Posterior vena cava (tissue), 2 donors: ENCODE data around the gene GLG1. TPM values are rescaled to one million over a fixed set of nuclear protein-coding genes. Genes with fewer than 3 reads are reported as not detected.
"Not testable (repeated sequence)": the region's sequence is repeated elsewhere in the genome, so short reads cannot be mapped to it uniquely, and the experiment has no call there.

Source experiments
- DNase-seq: peaks from one replicate; pipeline ENCODE4 v3.0.0-alpha.2; 2020; ENCODE audit warnings: low spot score
- intact Hi-C, 2 donors: fragments of 100-400 bp; cut with DNase I; formaldehyde crosslinking; loops; one replicate each; pipeline versions ENCODE4 v1.14.1 to v1.14.2; 2022 to 2023
- total RNA-seq, 2 donors: library from RNA; stranded (reverse); fragmentation: NEBNext Ultra II Directional; extraction: Animal tissue kit (Norgen Biotek cat#: 25700); gene quantifications; one replicate each; pipeline ENCODE4 v1.2.1, GENCODE V29; 2021
- donor health status: DM: yes; HTN: yes; CAD: no.
- donor health status: DM: yes; HTN: yes; CAD: no.

Gene GLG1
- total RNA-seq, 2 donors from 2014 or later: 101 to 143 TPM

DNA sequence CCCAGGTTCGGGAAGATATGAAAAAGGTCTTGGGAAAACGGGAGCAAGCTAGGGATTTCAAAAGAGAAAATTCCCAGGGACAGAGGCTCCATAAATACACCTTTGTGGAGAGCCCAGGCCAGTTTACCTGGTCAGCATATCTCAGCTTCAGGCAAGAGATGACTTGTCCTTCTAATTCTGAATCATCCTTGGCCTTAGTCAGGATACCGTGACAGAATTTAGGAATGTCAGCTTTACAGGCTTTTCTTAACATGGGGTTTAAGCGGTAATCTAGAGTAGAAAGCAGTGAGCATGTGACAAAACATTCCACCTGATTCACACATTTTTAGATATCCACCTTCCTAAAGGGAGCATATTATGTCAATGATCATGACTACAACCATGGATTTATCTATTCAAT, 144.6 kb downstream of the GLG1 start:
- no peak for DNase-seq
- intact Hi-C loops: loop anchor here in 1 of 2 donors (10.0 kb wide), 1 partner anchor 162 kb away; no protein-coding TSS in a partner anchor

GRCh38 chr16:74461826-74462225, 145.1 kb downstream of the GLG1 start:
- intact Hi-C loops: loop anchor here in 1 of 2 donors (10.0 kb wide), 1 partner anchor 163 kb away; no protein-coding TSS in a partner anchor
- no peak for DNase-seq

- intact Hi-C loops: loop anchor here in 1 of 2 donors (10.0 kb wide), 1 partner anchor 164 kb away; no protein-coding TSS in a partner anchor
Observed at GRCh38 chr16:74460542-74460941, 146.4 kb downstream of the GLG1 start.

DNA sequence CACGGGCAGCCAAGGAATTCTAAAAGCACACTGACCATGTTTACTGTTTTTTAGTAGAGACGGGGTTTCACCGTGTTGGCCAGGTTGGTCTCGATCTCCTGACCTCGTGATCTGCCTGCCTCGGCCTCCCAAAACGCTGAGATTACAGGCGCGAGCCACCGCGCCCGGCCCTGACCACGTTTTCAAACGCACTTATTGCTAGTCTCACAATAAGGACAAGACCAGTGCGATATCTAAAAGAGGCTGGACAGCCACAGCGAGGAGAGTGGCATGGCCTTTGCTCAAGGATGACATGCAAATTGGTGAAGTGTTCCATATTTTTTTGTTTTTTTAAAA, 150.7 kb downstream of the GLG1 start:
- intact Hi-C loops: no loop called here
- no peak for DNase-seq

More at GRCh38 chr16:74460542-74460941, 146.4 kb downstream of the GLG1 start:
- DNase-seq: no peak

- DNase-seq: no peak
- intact Hi-C loops: no loop called here
Observed at GRCh38 chr16:74455619-74456289, 151.2 kb downstream of the GLG1 start.

DNA sequence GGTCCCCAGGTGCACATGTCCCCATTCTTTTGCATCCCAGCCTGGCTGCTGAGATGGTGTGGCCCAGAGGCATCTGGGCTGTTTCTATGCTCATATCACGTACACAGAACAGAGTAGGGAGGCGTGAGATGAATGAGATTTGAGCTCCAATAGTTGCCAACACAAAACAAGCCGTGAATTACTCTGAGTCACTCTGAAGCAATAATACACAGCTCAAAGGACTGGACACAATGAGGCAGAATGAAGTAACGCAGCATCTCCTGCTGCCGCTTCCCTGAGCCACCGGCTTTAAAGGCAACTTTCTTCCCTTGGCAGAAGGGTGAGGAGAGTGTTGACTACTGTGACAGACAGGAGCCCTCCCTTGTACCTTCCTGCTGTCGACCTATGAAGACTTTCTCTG, 151.7 kb downstream of the GLG1 start:
- intact Hi-C loops: no loop called here

DNA sequence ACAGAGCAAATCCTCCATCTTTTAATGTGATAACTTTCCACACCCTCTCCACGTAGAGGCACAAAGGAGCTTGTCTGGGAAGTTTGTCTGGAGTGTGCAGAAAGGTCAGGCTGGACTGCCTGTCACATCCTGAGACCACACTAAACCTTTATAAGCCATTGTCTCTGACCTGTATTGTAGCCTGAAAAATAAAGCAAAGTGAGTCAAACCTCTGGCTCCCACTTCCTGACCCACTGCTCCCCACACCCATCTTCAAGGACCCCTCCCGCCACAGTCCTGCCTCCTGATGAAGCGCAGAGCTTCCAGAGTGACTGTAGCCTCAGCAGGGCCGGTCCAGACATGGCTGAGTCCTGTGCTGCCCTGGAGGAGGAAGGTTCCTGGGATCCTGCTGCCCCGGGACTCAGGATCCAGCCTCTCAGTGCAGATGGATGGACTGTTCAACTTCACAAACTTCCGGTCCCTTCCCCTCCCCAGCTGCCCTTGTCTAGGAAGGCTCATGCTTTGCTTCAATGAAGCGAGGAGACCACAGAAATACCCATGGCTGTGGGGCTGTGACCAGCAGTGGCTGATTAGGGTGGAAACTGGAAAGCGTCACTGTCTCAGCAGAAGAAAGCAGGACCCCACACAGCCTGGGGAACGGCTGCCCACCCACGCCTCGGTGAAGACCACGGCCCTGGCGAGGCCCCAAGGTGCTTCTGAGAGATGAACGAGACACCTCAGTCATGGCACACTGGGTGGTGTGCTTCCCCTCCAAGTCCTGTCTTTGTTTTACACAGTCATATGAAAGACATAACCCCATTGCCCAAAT, 154.8 kb downstream of the GLG1 start:
- no peak for DNase-seq
- intact Hi-C loops: no loop called here

More for the DNA sequence above, 151.7 kb downstream of the GLG1 start:
- DNase-seq: no peak

GRCh38 chr16:74450967-74451760, 155.8 kb downstream of the GLG1 start:
- intact Hi-C loops: no loop called here
- peak; percentile 56 for DNase-seq

GRCh38 chr16:74450236-74450635, 156.7 kb downstream of the GLG1 start:
- DNase-seq: peak; percentile 29
- intact Hi-C loops: no loop called here

DNA sequence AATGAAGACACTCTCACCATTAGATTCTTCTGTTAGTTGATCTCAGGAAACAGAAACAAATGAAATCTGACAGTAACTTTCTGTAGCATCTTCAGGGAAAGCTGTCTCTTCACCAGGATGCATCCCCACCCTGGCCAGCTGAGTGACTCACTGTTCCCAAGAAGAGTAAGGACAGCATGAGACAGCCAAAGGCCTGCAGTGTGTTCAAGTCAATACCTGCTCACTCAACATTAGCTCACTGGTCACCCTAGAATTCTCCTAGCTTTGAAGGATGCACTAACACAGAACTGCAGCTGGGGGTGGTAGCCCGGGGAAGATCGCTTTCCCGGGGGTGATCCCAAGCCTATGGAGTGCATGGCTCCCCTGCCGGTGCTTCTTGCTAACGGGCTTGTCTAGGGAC, 157.4 kb downstream of the GLG1 start:
- peak; percentile 83 for DNase-seq
- intact Hi-C loops: no loop called here

DNA sequence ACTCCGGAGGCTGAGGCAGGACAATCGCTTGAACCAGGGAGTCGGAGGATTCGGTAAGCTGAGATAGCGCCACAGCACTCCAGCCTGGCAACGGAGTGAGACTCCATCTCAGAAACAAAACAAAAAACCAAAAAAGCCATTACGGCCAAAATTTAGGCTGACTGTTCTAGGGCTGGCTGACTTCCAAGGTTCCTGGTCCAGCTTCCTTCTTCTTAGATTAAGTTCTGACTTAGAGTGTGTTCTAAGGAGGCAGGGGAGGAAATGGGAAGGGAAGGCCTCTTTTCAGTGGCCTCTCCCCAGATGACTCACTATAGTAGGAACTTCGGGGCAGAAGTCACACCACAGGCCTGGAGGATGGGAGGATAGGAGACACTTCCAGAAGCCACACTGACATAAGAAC, 157.9 kb downstream of the GLG1 start:
- intact Hi-C loops: no loop called here
- DNase-seq: peak; percentile 91

DNA sequence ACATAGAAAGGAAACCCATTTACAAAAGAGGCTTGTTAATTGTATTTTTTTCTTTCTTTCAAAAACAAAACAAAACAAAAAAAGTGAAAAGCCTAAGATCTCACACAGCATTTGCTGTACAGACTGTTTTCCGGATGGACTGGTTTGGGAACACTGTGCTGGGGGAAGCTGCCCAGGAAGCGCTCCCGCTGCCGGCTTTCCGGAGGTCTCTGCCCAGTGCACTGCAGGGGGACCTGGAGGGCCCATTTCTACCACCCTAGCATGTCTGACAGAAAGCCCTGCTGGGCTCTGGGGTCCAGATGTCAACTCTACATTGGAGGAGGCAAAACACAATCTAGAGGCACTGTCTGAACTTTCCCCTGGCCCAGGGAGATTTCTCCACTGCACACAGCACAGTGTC, 159.3 kb downstream of the GLG1 start:
- intact Hi-C loops: no loop called here
- peak; percentile 73 for DNase-seq

GRCh38 chr16:74446866-74447265, 160.0 kb downstream of the GLG1 start:
- intact Hi-C loops: no loop called here
- DNase-seq: peak; percentile 55

DNA sequence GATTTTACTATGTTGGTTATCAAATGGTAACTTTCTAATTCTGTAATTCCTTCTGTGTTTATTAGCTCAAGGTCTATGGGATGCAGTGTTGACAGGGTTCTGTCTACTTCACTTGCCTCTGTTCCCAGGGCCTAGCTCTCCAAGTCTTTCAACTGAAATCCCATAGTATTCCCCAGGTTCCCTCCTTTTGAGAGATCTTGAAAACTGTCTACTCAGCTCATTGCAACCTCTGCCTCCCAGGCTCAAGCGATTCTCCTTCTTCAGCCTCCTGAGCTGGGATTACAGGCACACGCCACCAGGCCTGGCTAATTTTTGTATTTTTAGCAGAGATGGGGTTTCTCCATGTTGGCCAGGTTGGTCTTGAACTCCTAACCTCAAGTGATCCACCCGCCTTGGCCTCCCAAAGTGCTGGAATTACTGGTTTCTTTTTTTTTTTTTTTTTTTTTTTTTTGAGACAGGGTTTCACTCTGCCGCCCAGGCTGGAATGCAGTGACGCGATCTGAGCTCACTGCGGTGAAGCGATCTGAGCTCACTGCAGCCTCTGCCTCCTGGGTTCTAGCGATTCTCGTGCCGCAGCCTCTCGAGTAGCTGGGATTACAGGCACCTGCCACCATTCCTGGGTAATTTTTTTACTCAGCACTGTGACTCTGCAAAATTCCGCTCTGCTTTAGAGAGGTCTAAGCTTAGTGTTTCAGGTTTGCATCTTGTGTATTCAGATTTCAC, 163.1 kb downstream of the GLG1 start:
- DNase-seq: peak; percentile 9
- intact Hi-C loops: not testable (repeated sequence)

DNA sequence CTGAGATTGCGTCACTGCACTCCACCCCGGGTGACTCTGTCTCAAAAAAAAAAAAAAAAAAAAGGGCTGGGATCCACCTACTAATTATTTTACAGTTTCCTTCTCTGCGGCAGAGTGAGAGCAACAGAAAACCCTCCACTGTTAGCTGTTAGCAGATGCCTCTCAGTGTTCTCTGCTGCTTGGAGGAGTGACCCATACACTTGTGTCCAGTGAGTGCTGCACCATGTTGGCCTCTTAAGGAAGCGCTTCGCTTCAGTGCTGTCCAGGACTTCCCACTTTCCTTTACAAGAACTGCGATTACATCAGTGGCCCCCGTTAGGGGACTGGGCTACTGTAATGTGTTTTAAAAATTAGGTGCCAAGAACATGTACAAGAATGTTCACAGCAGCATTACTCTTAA, 167.2 kb downstream of the GLG1 start:
- peak; percentile 29 for DNase-seq
- intact Hi-C loops: no loop called here

DNA sequence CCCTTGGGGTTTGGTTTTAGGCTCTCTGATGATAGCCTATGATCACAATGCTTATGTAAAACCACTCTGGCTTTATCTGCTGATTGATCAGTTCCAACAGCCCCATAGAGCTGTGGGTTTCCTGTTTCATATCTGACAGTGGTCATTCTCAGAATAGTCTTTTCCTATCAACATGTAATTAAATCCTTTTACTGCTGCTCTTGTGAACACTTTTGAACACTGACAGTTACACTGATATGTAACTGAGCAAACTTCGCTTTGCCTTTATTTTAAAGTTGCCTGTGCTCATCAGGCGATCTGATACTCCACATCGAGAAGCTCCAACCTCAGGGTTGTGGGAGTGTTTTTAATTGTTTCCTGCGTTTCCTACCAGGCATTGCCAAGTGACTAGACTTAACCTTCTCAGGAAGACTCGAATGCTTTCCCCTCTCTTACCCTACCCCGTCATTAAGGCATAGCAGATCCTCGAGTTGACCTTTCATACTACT, 168.4 kb downstream of the GLG1 start:
- intact Hi-C loops: no loop called here
- no peak for DNase-seq

DNA sequence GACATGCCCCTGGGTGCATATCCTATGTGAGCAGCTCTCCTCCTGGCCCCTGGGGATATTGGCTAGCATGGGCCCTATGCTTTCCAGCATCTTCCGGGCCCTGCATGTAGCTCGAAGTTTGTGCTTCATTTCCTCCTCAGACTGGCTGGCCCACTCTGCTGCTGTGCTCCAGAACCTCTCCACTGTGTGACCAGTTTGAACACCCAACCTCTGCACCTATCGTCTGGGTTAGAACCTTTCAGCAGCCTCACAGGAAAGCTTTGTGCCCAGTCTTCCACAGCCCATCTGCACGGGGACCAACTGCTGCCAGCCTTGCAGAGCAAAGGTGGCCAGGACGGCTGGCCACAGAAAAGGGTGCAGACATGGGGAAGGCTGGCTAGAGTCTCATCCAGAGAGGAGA, 175.4 kb downstream of the GLG1 start:
- intact Hi-C loops: no loop called here
- peak; percentile 55 for DNase-seq

- peak; percentile 79 for DNase-seq
- intact Hi-C loops: not testable (repeated sequence)
Observed at GRCh38 chr16:74430036-74430712, 176.7 kb downstream of the GLG1 start.

- intact Hi-C loops, DNase-seq: not testable (repeated sequence)
Observed at GRCh38 chr16:74428493-74428892, 178.4 kb downstream of the GLG1 start.
